Measurements from ENCODE around the gene CLDN18. TPM values are rescaled to one million over a fixed set of nuclear protein-coding genes. Genes with fewer than 3 reads are reported as not detected.

Gene CLDN18
- total and polyA plus RNA-seq, 10 of the 15 experiments (the other 5 are each of a cell fraction or from before 2014, with no cell fraction given) = 0.05 to 0.28 (median 0.18) TPM; not detected in 1

DNA sequence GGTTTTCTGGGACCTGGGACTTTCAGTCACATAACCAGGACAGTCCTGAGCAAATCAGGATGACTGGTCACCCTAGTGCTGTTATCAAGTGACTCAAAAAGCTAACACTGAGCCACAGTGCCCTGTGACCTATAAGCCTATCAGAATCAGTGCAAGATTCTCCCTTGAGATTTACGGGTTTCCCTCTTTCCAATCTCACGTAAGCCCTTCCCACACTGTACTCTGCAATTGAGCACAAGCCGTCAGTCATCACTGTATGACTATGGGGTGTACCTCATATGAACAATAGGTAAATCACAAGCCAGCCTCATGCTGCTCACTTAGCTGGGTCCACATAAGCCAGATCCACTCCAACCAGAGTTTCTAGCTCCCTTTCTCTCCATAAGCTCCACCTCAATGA is 21.0 kb upstream of the CLDN18 start (continued):
- TF ChIP-seq, protein P1, sequence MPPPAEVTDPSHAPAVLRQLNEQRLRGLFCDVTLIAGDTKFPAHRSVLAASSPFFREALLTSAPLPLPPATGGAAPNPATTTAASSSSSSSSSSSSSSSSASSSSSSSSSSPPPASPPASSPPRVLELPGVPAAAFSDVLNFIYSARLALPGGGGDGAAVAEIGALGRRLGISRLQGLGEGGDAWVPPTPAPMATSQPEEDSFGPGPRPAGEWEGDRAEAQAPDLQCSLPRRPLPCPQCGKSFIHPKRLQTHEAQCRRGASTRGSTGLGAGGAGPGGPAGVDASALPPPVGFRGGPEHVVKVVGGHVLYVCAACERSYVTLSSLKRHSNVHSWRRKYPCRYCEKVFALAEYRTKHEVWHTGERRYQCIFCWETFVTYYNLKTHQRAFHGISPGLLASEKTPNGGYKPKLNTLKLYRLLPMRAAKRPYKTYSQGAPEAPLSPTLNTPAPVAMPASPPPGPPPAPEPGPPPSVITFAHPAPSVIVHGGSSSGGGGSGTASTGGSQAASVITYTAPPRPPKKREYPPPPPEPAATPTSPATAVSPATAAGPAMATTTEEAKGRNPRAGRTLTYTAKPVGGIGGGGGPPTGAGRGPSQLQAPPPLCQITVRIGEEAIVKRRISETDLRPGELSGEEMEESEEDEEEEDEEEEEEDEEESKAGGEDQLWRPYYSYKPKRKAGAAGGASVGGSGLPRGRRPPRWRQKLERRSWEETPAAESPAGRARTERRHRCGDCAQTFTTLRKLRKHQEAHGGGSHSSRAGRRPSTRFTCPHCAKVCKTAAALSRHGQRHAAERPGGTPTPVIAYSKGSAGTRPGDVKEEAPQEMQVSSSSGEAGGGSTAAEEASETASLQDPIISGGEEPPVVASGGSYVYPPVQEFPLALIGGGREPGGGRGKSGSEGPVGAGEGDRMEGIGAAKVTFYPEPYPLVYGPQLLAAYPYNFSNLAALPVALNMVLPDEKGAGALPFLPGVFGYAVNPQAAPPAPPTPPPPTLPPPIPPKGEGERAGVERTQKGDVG (CRISPR knock-in tag; IDR thresholded peaks at IDR 0.05) = no peak
- TF ChIP-seq SMAD5 (IDR thresholded peaks at IDR 0.05; ENCODE audit: low read depth) = no peak
- TF ChIP-seq MXI1 (IDR thresholded peaks at IDR 0.05; ENCODE audit: low read depth, low read length) = no peak
- no peak for TF ChIP-seq EZH2 (IDR thresholded peaks at IDR 0.05; ENCODE audit: borderline replicate concordance, control insufficient read depth, low read depth, low read length)
- TF ChIP-seq MEF2B (IDR thresholded peaks at IDR 0.05; ENCODE audit: partially characterized antibody, poor library complexity, severe bottlenecking) = peak; percentile 94
- TF ChIP-seq SUZ12 (IDR thresholded peaks at IDR 0.05; ENCODE audit: unreplicated experiment) = no peak
- TF ChIP-seq HDGF (IDR thresholded peaks at IDR 0.05) = no peak
- TF ChIP-seq EED (IDR thresholded peaks at IDR 0.05; ENCODE audit: low read depth) = peak; percentile 85
- TF ChIP-seq CBFB (IDR thresholded peaks at IDR 0.05; ENCODE audit: low read depth) = no peak
- 0 out of 2 replicates have a peak, but pooled peaks have one; percentile 26 for TF ChIP-seq CHD2 (IDR thresholded peaks at IDR 0.05; ENCODE audit: borderline replicate concordance, low read depth, low read length)
- TF ChIP-seq NRF1 (conservative IDR thresholded peaks at IDR 0.05; ENCODE audit: low read depth, low read length) = no peak
- TF ChIP-seq ZNF274 (IDR thresholded peaks at IDR 0.05; ENCODE audit: insufficient read depth, insufficient read length) = no peak
- no peak for TF ChIP-seq CEBPB (IDR thresholded peaks at IDR 0.05; ENCODE audit: borderline replicate concordance in 1 of 2, low read depth in 2 of 2, low read length in 2 of 2)
- TF ChIP-seq, protein P2, sequence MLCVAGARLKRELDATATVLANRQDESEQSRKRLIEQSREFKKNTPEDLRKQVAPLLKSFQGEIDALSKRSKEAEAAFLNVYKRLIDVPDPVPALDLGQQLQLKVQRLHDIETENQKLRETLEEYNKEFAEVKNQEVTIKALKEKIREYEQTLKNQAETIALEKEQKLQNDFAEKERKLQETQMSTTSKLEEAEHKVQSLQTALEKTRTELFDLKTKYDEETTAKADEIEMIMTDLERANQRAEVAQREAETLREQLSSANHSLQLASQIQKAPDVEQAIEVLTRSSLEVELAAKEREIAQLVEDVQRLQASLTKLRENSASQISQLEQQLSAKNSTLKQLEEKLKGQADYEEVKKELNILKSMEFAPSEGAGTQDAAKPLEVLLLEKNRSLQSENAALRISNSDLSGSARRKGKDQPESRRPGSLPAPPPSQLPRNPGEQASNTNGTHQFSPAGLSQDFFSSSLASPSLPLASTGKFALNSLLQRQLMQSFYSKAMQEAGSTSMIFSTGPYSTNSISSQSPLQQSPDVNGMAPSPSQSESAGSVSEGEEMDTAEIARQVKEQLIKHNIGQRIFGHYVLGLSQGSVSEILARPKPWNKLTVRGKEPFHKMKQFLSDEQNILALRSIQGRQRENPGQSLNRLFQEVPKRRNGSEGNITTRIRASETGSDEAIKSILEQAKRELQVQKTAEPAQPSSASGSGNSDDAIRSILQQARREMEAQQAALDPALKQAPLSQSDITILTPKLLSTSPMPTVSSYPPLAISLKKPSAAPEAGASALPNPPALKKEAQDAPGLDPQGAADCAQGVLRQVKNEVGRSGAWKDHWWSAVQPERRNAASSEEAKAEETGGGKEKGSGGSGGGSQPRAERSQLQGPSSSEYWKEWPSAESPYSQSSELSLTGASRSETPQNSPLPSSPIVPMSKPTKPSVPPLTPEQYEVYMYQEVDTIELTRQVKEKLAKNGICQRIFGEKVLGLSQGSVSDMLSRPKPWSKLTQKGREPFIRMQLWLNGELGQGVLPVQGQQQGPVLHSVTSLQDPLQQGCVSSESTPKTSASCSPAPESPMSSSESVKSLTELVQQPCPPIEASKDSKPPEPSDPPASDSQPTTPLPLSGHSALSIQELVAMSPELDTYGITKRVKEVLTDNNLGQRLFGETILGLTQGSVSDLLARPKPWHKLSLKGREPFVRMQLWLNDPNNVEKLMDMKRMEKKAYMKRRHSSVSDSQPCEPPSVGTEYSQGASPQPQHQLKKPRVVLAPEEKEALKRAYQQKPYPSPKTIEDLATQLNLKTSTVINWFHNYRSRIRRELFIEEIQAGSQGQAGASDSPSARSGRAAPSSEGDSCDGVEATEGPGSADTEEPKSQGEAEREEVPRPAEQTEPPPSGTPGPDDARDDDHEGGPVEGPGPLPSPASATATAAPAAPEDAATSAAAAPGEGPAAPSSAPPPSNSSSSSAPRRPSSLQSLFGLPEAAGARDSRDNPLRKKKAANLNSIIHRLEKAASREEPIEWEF (IDR thresholded peaks at IDR 0.05; ENCODE audit: insufficient replicate concordance, low read depth, low read length) = peak; percentile 40
- TF ChIP-seq PKNOX1 (IDR thresholded peaks at IDR 0.05) = peak; percentile 96
- TF ChIP-seq BCL11A (IDR thresholded peaks at IDR 0.05; ENCODE audit: low read depth, low read length) = peak; percentile 78
- peak; percentile 79 for TF ChIP-seq MTA2 (IDR thresholded peaks at IDR 0.05; ENCODE audit: low read depth)
- peak; percentile 54; the same call in 1 of the 2 replicates for TF ChIP-seq NFYB (IDR thresholded peaks at IDR 0.05; ENCODE audit: insufficient read depth, low read depth, low read length)

All from GM12878 (cell line).